ENCODE data around the gene MSX2.
"Not testable (repeated sequence)": the region's sequence is repeated elsewhere in the genome, so short reads cannot be mapped to it uniquely, and the experiment has no call there.

The MSX2 gene

DNA sequence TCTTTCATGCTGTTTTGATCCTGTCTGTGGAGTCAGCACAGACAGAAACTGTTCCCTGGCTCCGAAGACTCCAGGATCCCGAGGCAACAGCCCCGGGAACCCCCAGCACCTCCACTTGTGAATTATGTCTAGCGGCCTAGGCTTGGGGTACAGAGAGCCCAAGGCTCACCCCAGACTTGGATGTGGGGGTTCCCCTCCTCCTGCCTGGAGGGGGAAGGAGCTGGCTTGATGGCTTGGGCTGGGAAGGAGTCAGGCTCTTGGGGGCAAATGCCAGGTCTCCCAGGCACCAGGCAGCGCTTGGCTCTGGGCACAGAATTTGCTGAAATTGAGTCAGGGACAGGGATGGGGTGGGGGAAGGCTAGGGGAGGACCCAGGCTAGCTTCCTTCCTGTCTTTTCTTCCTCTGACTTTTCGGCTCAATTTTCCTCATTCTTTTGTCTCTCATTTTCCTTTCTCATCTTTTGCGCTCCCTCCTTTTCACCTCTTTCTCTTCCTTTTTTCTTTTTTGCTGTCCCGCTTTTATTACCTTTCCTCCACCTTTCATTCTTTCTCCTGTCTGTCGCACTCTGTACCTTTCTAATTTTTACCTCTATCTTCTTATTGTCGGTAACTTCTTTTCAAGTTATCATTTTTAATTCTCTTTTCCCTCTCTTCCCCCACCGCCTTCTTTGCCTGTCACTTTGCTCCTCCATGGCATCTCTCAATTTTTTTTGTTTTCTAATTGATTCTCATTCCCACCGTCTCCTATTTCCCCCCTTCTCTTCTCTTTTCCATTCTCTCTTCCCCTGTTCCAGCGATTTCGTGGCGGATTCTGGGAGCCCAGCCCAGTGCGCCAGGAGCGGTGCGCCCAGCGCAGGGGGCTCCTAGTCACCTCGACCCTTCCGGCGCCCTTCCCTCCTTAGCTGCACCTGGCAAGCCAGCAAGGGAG is 10.5 kb downstream of the MSX2 start:
- DNase-seq = no peak

DNA sequence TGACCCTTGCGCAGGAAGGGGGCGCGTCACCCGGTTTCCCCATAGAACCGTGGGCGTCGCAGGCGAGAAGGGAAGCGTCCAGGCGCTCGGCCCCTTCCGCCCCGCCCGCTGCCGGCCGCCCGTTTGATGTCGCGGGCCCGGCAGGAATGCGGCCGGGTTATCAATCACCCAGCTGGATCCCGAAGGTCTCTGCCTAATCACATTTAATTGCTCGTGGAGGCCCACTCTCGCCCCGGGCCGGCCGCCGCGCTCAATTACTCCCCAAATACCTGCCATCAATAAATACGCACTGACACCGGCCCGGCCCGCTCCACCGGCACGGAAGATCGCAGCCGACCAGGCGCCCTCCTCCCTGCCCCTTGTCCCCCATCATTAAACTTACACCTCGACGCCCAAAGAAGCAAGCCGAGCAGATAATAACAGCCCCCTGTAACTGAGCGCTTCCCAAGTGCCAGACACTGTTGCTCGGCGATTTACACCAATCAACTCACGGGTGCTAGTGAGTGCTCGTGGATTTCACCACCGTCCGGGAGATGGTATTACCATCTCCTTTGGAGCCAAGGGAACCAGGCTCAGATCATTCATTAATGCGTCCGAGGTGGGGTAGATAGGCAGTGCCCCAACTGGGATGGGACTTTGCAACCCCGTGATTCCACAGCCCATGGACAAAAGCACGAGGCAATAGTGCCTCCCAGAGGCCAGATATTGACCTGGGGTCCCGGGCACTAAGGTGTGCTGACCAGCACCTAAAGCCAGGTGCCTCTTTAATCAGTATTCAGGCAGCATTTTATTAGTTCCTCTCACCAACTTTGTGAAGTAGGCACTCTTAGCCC is 11.3 kb downstream of the MSX2 start:
- no peak for DNase-seq

DNA sequence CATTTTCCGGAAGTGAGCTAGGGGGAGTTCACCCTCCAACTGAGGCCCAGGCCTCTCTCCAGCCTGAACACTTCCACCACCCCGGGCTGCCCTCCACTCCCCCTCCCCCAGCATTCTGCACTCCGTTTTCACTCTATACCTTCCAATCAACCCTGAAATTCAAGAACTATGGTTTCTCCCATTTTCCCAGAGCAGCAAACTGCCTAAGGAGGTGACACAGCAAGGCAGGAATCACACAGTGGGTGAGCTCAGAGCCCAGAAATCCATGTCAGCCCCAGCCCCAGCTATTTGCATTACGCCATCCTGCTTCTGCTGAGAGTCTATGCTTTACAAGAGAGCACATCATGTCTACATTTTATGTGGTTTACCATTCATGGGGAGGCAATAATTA is 11.9 kb downstream of the MSX2 start:
- DNase-seq = no peak

DNA sequence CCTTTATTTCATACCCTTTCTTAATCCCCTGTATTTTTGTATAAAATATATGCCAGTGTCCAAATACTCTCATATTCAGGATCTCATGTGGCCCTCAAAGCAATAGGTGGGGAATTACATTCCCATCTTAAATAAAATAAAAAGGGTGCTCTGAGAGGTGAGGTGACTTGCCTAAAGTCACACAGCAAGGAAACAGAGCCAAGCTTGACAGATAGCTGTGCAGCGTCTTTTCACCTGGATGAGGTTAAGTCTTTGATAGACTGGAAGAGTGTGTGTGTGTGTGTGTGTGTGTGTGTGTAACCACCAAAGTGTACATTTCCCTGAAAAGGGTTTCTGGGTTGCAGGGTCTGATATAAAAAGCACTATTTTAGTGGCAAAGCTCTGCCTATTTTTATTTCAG is 12.4 kb downstream of the MSX2 start:
- DNase-seq = no peak

DNA sequence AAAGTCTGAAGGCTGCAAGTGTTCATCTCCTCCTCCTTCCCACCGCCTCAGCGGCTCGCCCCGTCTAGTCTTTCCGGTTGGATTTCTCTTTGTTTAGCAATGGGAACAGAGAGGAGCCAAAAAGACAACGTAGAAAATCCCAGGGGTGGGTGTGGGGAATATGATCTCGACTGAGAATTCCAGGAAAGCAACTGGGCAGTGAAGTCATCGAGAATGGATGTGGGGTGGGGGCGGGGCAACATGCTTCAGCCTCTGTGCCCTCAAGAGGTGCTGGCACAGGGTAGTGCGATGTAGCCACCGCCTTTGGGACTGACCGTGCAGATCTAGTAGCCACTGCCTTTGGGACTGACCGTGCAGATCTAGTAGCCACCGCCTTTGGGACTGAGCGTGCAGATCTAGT is 12.9 kb downstream of the MSX2 start:
- no peak for DNase-seq

DNA sequence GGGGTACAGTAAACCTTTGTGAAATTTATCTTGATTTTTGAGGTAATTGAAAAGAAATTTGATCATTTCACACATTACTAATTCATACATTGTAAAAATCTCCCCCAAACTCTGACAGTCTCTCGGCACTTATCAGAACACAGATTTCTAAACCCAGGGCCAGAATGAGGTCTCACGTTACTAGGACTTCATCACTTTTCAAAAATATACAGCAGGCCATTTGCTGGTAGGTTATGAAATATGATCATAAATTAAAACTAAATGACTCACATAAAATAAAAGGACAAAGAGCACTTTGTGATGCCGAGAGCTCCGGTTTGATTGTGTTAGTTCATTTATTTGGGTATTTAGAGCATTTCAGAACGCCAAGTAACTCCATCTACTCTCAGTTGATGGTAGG is 17.0 kb downstream of the MSX2 start:
- no peak for DNase-seq

DNA sequence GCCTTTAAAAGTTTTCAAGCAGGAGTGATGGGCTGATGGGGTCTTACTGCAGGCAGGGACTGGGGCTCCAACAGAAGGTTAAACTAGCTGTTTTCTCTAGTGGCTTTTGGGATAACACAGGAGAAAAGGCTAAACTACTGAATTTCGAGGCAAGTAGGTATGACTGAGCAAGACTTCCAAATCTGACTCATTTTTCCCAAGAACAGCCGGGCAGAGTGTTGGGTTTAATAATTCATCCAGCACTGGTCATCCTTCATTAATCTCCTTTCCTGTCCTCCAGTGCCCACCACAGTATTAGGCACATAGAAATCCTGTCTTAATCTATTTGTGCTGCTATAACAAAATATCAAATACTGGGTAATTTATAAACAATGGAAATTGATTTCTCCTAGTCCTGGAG is 20.5 kb downstream of the MSX2 start:
- DNase-seq = no peak

DNA sequence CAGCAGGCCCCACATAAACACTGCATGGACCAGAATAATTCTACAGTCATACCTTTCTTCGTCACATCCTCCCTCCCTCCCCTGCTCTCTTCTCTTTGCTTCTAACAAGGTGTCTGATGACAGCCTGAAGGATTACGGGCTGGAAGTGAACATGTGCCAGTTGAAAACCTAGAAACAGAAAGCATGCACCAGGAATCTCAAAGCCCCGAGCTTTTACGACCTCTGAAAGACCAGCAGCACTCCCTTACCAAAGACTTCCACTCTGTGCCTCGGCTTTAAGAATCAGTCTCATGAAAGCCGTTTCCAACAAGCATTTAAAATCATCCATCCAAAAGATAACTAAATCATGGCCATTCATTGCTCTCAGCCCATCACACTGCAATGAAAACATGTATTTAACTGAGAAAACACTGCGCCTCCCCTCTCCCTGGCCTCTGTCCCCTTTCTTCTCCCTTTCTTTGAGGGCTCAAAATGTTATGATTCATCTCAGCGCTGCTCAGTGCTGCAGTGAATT is 21.3 kb downstream of the MSX2 start:
- no peak for DNase-seq

DNA sequence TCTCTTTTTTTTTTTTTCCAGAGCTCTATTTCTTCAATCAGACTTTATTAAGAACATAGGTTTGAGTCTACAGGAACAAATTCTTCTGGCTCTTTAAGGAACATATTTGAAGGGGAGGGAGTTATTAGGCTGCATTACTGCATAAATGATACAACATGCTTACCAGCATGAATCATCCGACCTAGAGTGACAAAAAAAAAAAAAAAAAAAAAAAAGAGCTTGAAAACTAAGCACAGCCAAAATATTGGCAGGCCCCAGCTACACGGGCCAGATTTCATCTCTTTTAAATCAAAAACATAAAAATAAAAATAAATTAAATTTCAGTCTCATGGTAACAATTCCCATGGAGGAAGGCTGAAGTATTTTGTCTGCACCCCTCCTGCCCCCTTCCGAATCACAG is 26.3 kb downstream of the MSX2 start:
- DNase-seq = no peak

DNA sequence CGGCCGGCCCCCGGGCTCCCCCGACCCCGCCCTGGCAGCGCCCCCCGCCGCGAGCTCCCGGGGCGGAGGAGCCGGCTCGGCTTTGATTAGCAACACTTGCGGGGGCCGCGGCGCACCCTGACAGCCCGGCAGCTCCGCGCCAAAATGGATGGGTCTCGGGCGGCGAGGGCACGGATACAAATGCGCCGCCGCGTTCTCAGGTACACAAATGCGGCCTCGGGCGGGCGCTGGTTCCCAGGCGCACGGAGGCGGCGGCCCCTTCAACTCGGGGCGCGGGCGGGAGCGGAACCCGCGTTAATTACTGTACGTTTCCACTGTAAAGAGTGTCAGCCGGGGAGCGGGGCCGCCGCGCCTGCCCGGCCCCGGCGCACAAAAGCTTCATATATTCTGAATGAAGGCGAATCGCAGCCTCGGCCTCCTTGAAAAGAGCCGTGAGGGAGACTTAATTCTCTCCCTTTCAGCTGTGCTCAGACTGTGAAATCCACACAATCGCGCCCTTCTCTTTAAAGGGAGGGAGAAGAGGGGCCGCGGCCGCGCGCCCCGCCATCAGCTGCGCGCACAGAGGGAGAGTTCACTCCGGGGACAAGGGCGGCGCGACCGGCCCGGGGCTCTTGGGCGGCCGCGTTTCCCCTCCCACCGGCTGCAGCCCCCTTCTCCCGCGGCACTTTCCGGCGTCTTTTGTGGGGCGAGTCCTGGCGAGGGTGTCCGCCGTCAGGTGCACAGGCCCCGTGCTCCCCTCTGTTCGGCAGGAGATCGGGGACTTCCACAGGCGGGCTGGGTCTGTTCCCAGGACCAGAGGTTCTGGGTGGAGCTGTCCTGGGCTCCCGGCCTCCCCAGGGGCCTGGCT is 27.0 kb downstream of the MSX2 start:
- no peak for DNase-seq

DNA sequence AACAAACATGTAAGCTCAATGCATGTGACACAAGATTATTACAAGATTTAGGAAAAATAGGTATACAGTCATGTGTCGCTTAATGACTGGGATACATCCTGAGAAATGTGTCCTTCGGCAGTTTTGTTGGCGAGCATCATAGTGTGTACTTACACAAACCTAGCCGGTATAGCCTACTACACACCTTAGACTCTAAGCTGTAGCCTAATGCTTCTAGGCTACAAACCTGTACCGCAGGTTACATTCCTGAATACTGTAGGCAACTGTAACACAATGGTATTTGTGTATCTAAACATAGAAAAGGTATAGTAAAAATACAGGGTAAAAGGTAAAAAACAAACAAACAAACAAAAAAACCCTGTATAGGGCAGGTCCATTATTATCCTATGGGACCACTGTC is 27.7 kb downstream of the MSX2 start:
- no peak for DNase-seq

DNA sequence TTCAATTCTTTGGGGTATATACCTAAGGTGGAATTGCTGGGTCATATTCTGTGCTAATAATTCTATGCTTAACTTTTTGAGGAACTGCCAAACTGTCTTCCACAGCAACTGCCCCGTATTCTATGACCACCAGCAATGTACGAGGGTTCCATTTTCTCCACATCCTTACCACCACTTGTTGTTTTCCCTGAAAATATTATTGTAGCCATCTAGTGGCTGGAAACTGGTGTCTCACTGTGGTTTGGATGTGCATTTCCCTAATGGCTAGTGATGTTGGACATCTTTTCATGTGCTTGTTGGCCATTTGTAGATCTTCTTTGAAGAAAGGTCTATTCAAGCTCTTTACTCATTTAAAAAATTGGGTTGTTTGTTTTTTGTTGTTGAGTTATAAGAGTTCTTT is 30.7 kb downstream of the MSX2 start:
- no peak for DNase-seq

DNA sequence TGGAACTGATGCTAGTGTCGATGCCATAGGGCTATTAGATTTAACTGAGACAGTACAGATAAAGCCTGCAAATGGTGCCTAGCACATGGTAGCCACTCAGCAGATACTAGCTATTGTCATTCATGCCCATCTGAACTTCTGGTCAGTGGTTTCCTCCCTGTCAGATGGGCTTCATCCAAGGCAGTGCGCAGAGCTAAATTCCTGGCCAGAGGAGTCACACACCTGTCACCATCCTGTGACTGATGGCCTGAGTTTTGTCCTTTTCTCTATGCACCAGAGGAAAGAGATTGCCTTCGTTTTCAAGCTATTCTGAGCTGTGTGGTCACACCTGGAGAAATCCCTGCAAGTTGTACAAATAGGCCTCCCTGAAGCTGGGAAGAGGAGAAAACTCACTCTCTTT is 34.7 kb downstream of the MSX2 start:
- DNase-seq = no peak

DNA sequence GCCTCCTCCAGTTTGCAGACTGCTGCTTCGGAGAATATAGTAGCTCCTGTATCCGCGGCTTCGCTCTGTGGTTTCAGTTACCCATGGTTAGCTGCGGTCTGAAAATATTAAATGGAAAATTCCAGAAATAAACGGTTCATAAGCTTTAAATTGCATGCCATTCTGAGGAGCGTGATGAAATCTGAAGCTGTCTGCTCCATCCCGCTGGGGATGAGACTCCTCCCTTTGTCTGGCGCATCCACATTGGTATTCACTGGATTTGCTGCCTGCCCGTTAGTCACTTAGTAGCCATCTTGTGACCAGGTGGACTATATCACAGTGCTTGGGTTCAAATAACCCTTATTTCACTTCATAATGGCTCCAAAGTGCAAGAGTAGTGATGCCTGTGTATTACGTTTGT is 36.3 kb downstream of the MSX2 start:
- DNase-seq = no peak

DNA sequence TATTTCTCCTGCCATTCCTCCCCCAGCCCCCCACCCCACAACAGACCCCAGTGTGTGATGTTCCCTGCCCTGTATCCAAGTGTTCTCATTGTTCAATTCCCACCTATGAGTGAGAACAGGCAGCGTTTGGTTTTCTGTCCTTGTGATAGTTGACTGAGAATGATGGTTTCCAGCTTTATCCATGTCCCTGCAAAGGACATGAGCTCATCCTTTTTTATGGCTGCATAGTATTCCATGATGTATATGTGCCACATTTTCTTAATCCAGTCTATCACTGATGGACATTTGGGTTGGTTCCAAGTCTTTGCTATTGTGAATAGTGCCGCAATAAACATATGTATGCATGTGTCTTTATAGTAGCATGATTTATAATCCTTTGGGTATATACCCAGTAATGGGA is 37.0 kb downstream of the MSX2 start:
- DNase-seq = not testable (repeated sequence)

DNA sequence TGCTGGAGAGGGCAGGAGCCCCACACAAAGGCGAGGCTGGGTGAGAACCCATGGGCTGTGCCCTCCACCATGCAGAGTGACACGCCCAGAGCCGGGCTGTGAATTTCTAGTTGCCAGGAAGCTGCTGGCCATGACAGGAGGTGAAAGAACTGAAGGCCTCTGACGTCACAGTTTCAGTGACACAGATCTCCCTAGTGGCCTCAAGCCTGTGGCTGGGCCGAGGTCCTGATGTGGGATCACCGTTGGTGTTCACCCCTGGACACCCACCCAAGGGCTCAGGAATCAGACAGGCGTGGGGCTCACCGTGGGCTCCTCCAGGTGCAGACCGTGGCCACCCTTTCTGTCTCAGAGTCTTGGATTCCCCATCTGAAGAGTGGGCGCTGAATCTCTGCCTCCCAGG is 39.9 kb downstream of the MSX2 start:
- DNase-seq = no peak

DNA sequence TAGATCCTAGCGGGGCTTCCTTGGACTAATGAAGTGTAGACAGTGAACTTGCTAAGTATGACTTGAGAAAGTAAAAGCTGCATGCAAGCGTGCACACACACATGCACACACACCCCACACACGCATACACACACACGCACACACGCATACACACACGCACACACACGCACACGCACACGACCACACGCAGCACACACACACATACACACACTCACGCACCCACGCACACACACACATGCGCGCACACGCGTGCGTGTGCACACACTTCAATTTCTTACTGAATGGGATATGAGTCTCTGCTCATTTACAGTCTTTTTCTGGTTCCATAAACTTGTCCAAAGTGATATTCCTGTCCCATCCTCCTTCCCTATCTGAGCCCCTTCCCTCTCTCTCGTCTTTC is 41.2 kb downstream of the MSX2 start:
- no peak for DNase-seq

DNA sequence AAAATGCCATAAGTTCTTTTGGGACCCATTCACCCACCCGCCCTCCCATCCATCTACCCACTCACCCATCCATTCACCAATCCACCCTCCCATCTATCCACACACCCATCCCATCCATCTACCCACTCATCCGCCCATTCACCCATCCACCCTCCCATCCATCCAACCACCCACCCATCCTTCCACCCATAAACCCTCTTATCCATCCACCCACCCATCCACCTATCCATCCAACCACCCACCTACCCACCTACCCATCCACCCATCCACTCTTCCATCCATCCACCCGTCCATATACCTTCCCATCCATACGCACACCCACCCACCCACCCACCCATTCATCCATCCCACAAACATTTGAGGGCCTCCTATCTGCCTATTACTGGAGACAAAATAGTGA is 43.3 kb downstream of the MSX2 start:
- DNase-seq = no peak

DNA sequence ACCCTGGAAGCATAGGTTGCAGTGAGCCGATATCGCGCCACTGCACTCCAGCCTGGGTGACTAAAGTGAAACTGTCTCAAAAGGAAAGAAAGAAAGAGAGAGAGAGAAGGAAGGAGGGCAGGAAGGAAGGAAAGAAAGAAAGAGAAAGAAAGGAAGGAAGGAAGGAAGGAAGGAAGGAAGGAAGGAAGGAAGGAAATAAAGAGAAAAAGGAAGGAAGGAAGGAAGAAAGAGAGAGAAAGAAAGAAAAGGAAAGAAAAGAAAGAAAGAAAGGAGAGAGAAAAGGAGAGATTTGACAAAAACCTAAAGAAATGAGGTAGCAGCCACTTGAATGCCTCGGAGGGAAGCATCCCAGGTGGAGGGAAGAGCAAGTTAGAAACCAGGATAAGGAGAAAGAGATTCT is 44.6 kb downstream of the MSX2 start:
- DNase-seq = no peak

DNA sequence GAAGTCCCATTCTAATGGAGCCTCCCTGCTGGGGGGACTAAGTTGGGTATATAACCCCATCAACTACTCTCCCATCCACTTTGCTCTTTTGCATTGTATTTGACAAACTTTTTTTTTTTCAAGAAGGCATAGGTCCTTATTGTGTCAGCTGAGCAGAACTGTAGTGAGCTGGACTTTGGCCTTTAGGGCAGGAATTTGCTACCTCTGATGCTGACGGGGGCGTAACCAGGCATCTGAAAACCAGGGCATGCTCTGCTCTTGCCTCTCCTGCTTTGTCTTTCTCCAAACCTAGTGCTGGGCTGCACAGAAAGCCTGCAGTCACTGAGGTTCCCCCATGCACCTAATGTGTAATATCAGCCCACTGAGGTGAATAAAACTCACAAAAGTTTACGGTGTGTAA is 49.0 kb downstream of the MSX2 start:
- DNase-seq = no peak

DNA sequence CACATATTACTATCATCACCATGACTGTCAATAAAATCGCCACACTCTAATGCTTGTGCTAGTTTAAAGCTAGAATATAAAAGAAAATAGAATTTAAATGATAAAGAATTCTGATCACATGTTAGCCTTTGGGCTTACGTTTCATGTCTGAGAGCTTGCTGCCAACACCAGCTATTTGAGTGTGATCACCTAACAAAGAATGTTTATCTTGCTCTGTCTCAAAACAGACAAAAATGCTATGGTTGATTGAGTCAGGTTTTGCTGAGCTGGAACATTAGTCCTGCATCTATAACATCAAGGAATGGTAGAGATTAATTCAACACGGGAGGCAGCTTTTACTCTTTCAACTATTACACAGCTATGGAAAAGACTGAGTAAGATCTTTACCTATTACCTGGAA is 50.7 kb downstream of the MSX2 start:
- no peak for DNase-seq

DNA sequence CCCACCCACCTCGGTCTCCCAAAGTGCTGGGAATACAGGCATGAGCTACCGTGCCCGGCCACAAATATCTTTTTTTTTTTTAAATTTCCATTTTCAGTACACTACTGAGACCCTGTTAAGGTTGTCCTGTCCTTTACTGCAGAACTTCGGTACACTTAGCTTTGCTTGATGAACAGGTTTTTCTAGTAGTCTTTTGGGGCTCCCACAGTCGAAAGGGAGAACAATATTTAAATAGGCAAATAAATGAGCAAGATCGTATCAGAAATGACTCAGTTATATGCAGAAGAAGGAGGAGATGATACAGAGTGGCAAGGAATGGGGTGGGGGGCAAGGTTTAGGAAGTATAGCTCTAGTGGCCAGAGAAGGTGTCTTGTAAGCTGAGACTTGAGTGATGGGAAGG is 52.7 kb downstream of the MSX2 start:
- DNase-seq = no peak

DNA sequence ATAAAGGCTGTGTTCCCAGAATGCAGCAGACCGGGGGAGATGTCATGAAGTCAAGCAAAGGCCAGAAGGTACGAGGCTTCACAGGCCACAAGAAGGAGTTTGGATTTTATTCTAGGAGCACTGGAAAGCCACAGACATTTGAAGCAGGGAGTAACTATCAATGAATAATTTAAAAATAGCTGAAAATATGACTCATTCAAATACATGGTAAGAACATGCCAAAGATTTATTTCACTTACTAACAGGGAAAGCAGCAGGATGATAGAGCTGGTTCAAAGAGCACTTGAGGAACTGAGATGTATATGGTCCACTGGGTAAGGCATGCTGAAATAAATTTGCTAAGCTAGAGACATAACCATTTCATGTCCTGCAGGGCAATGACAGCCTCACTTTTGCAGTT is 53.2 kb downstream of the MSX2 start:
- no peak for DNase-seq
